Endometrial microvascular endothelial cells (primary cell): ENCODE data around the gene PUSL1. TPM values are rescaled to one million over a fixed set of nuclear protein-coding genes. Genes with fewer than 3 reads are reported as not detected.

Source experiments
- in situ Hi-C: cut with HindIII; loops from 2 replicates; pipeline ENCODE4 v1.10.0; 2017; ENCODE audit warnings: low sequenced_read_pairs, low pct_unique_long_range_greater_than_20kb; ENCODE audit errors: inconsistent ontology term
- total RNA-seq: library from RNA; depleted of rRNA; stranded (reverse); fragments of >200 nt; gene quantifications from one replicate; pipeline ENCODE4 v1.2.3, GENCODE V29; 2015; ENCODE audit errors: inconsistent ontology term

Gene PUSL1
- total RNA-seq, result 21.4 TPM

GRCh38 chr1:1307923-1308755 lies at the start of gene PUSL1, which contains the start of gene ACAP3:
TSS of gene PUSL1 (plus strand) at chr1:1308597. CDS start at chr1:1308644, 47 bp downstream.
TSS of gene ACAP3 (minus strand) at chr1:1307930. CDS start at chr1:1307815, 115 bp downstream.
- in situ Hi-C loops, result no loop called here

DNA sequence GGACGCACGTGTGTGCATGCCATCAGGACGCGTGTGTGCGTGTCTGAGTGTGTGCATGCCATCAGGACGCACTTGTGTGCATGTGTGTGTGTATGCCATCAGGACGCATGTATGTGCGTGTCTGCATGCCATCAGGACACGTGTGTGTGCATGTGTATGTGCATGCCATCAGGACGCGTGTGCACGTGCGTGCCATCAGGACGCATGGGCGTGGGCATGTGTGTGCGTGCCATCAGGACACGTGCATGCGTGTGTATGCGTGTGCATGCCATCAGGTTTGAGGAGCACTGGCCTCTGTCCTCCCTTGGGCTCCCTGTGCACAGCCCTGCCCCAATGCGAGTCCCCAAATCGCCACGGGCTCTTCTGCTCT lies 49.3 kb upstream of the PUSL1 start:
- in situ Hi-C loops, result no loop called here

- in situ Hi-C loops, result no loop called here
Observed at GRCh38 chr1:1259540-1259939, 48.9 kb upstream of the PUSL1 start.

DNA sequence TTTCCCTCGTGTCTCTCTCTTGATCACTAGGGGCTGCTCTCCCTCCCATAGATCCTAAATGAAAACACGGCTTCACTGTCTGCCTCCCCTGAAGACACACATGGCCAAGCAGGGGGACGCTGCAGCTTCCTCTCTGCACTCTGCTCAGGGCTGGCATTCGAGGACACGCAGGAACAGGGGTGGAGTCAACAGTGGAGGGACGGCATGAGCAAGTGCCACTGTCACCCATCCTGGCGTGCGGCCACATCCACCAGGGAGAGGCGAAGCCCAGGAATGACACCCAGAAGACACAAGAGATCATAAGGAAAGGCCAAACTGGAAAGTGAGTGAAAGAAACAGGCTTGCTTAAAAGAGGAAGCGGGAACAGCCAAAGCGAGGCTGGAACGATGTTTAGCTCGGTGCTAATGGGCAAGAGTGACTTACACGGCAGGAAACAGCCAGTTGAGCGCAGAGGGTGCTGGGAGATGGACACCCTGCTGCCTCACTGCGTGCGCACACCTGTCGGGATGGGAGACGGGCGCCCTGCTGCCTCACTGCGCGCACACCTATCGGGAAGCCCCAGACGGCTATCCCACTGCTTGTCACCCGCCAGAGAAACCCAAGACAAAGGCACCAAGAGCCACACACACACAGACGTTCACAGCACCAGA lies 48.3 kb upstream of the PUSL1 start:
- in situ Hi-C loops, result no loop called here

GRCh38 chr1:1260843-1261560 lies 47.4 kb upstream of the PUSL1 start:
- in situ Hi-C loops, result no loop called here

GRCh38 chr1:1262071-1262470 lies 46.3 kb upstream of the PUSL1 start:
- in situ Hi-C loops, result no loop called here

- in situ Hi-C loops, result no loop called here
Observed at GRCh38 chr1:1262758-1263157, 45.6 kb upstream of the PUSL1 start.

GRCh38 chr1:1264026-1264425 lies 44.4 kb upstream of the PUSL1 start:
- in situ Hi-C loops, result no loop called here

DNA sequence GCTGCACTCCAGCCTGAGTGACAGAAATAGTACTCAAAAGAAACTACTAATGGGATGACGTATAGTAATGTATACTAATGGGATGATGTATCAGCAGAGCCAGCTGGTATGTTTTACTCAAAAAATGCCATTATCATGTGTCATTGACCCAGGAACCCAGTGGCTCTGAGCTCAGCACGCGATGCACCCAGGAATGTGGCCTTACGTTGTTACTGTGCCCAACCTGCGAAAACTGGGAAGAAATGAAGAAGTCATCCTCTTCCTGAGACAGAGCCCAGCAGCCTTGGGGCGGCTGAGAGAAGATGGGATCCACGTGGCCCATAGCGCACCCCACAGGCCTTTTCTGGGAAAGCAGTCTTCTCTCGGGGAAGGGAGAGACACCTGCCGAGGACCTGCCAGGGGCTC lies 43.5 kb upstream of the PUSL1 start:
- in situ Hi-C loops, result no loop called here

DNA sequence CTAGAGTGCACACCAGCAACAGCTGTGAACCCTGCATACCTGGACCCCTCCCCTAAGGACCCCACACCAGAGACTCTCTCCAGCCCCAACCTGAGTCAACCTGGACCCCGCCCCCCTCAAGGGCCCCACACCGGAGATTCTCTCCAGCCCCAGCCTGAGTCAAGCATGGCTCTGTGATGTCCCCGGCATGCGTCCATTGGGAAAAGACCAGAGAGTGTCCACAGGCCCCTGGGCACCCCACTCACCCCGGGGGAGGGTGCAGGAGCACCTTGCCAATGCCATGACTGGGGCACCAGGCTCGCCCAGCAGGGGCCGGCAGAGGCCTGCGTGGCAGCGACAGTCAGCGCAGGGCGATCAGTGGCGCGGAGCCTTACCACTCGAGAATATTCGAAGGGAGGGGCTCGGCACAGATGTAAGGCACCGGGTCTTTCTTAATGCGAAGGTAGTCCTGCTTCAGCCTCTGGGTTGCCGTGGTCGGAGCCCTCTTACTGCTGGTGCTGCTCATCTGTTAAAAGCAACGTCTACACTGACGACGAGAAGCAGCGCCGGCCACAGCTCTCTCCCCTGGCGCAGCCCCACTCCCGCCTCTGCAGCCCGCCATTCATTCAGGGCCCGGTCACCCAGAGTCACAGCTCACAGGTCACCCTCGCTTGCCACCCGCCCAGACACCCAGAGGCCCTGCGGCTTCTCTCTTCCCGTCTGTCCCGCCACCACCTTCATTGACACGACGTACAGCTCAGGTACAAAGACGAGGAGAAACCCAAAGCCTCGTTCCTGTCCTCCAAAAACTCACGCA lies 40.7 kb upstream of the PUSL1 start:
- in situ Hi-C loops, result no loop called here

DNA sequence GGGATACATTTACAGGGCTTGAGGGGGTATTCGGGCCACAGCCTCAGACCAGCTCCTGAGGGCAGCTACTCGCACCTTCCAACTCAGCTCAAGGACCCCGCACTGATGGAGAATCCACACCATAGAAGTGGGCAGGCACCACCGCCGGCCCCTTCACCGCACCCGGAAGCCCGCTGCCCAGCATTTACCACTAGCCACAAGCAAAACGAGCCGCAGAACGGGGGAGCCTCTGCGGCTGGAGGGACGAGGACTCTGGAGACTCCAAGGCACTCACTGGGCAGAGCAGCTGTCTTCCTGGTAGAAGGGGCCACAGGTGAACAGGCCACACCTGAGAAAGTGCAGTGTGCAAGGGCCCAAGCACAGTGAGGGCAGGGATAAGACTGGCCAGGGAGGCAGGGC lies 40.1 kb upstream of the PUSL1 start:
- in situ Hi-C loops, result no loop called here

- in situ Hi-C loops, result no loop called here
Observed at GRCh38 chr1:1270813-1271212, 37.6 kb upstream of the PUSL1 start.

DNA sequence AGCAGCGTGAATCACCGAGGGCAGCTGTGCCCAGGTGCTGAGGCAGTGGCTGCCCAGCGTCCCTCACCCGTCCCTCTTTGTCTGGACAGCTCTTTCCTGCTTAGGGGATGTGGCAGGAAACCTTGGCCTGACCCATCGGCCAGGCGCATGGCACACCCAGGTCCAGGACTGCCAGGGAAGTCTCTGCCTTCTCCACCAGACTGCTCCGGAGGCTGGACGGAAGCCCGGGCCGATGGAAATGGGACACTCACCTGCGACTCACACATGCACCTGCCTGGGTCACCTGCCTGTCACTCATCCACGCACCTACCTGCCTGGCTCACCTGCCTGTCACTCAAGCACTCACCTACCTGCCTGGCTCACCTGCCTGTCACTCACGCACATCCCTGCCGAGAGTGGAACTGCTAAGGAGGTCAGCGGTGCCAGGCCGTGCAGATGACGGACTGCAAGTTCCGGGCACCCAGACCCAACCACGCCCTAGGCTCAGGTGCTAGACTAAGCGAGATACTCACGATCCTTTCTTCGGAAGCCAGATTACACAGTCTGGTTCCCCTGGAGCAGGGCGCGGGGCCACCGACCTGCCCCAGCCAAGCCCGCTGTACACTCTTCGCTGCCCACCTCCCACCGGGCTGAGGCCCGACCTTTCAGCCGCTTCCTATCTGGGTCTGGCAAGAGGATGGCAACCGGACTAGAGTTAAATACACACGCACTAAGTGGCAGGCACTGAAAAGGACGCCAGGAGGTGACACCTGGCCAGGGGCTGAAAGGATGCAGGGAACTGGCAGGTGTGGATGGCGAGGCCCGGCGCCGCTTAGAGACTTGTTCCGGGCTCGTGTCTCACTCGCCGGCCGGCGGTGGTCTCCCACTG lies 35.8 kb upstream of the PUSL1 start:
- in situ Hi-C loops, result no loop called here

DNA sequence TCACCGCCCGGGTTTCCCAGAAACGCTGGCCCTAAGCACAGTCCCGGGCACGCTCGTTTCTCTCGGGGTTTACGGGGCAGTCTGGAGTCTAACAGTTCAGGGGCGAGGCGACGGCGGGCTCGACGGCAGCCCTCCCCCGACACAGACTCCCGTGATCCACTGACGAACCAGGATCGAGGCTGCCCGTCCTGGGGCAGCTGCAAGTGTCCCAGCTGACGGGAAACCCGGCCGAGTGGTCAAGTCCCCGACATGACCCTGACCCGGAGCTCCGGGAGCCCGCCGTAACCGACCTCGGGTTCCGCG lies 35.2 kb upstream of the PUSL1 start:
- in situ Hi-C loops, result no loop called here

DNA sequence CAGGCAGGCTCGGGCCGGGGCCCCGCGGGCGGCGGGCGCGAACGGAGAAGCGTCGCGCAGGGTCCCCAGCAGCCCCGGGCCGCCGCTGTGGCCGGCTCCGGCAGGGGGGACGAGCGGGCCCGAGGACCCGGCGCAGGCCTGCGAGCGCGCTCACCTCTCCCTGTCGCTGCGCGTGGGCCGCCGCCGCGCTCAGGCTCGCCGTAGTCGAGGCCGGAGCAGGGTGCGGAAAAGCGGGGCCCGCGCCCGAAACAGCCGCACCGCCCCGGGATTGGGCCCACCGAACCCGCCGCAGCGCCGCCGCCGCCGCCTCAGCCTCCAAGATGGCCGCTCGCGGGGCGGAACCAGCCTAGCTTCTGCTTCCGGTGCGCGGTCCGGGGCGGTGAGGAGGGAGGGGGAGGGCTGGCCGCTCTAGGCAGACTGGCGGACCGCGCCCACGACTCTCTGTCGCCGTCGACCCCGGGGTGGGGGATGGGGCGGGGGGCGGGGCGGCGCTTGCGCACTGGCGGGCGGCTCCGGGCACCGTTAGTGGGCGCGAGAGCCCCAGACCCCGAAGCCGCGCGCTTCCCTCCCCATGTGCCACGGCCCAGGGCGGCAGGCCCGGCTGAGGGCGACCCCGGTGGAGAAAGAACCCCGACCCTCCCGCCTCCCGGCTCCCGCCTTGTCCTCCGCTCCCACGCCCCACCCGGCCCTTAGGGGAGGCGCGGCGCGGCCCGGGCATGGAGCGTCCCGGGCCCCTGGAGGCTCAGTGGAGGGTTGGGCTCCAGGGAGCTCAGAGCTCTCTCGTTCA lies 34.7 kb upstream of the PUSL1 start, which contains the start of gene UBE2J2:
UBE2J2 (minus strand) TSS at position 343 of the 787 bp plus-strand sequence. CDS start 5,862 bp downstream, outside the sequence.
- in situ Hi-C loops, result no loop called here

- in situ Hi-C loops, result no loop called here
Observed at GRCh38 chr1:1274299-1274930, 34.0 kb upstream of the PUSL1 start.

DNA sequence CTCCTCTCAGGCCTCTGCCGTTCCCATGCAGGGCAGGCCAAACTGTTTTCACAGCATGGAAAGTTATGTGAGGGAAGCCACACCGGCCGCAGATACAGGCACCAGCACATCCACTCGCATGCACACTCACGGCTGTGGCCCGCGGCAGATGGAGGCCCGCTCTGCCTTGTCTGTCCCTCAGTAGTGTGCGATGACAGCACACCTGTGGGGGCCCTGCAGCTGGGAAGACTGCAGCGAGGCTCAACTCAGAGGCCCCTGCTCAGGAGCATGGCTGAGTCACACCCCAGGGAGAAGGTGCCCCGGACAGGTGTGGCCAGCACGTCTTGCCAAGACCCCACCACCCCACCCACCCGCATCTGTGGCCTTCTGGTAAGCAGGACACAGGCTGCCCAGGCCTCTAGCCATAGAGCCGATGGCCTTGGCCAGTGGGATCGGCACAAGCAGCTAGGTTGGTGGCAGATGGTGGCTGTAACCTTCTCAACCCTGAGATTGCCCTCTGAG lies 33.4 kb upstream of the PUSL1 start:
- in situ Hi-C loops, result no loop called here
